GM21737 (cell line): ENCODE results near the gene DRC7.

ENCODE experiments used
- ATAC-seq: cut with Tn5 transposase; IDR thresholded peaks from one replicate; pipeline ENCODE4 v1.9.1; 2021; ENCODE audit warnings: mild to moderate bottlenecking, moderate library complexity; ENCODE audit not compliant: unreplicated experiment

Gene DRC7

GRCh38 chr16:57759541-57760356 is 65.1 kb downstream of the DRC7 start:
- no peak for ATAC-seq

GRCh38 chr16:57760357-57761160 is 66.0 kb downstream of the DRC7 start:
- no peak for ATAC-seq

DNA sequence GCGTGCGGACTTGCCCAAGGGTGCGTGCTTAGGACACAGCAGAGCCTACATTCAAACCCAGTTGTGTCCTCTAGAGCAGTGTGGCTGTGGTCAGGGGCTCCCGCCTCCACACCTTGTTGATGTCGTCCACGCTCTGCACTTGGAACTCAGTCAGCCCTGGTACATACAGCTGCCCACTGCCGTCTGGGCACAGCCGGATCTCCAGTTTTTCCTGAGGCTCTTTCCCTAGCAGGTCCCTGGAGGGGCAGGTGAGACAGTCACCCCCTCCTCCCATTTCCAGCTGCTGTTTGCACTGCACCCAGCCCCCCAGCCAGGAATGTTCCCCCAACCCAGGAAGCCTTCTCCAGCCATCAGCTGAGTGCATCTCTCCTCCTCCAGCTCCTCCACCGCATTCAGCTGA is 66.7 kb downstream of the DRC7 start:
- ATAC-seq, result no peak

- no peak for ATAC-seq
Measured at GRCh38 chr16:57761957-57762356, 67.4 kb downstream of the DRC7 start.

- no peak for ATAC-seq
Measured at GRCh38 chr16:57762365-57763040, 67.9 kb downstream of the DRC7 start.

GRCh38 chr16:57763285-57764005 is 68.8 kb downstream of the DRC7 start:
- no peak for ATAC-seq

DNA sequence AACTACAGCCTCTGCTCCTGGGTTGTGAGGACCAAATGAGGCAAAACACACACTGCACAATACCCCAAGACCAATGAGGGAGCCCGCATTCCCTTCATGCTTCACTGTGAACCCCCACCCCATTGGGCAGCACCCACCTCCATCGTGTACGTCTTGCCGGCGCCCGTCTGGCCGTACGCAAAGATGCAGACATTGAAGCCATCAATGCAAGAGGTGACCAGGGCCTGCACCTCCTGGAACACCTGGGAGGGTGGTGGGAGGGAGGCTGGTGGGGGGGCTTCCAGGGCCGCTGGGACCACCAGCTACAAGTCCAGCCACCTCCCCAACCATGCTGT is 69.4 kb downstream of the DRC7 start:
- no peak for ATAC-seq

DNA sequence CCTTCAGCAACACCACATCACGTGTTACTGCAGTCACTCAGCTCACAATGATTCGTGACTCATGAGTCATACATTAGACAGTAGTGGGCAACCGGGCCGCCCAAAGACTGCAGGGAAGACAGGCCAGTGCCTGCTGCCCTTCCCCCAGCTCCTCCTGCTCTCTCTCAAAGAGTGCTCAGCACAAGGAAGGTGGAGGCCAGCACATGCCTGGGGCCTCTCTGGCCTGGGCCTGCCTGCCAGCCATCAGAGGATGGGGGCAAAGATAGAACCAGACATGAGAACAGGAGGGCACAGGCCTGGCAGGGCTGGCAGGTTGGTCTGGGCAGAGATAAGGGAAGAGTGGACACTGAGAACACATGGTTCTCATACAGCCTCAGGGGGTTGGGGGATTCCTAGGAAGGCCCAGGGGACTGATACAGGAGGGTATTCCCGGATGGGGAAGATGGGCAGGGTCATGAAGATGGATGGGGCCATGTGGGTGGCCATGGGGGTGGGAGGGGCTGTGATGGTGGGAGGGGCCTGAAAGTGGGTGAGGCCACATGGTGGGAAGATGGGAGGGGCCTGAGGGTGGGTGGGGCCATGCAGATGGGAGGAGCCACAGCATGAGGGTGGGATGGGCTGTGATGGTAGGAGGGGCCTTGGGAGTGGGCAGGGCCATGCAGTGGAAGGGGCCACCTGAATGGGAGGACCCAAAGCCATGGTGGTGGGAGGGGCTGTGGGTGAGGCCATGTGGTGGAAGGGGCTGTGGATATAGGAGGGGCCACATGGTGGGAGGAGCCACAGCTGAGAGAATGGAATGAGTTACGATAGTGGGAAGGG is 69.9 kb downstream of the DRC7 start:
- no peak for ATAC-seq

- no peak for ATAC-seq
Measured at GRCh38 chr16:57765160-57765728, 70.6 kb downstream of the DRC7 start.

DNA sequence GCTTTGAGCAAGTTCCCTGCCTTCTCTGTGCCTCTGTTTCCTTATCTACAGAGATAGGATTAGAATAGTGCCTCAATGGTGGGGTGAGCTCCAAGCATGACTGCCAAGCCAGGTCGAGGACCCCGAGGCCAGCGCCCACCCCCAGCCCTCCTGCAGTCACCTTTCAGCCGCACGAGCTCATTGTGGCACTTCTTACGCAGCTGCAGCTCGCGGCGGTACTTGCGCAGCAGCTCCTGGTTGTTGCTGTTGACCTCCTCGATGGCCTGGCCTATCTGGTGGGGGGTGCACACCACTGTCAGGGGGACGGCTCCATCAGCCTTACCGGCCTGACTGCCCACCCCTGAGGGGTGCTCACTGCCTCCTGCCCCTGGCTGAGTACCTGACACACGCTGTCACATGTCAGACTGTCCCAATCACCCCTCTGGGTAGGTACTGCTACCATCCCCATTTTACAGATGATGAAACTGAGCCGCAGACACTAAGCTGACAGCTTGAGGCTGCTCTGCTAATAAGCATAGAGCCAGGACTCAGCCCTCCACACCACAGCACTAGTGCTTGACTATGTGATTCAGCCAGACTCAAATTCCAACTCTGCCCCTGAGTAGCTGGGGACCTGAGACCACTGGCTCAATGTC is 72.2 kb downstream of the DRC7 start:
- no peak for ATAC-seq

GRCh38 chr16:57769541-57770145 is 75.0 kb downstream of the DRC7 start:
- no peak for ATAC-seq

DNA sequence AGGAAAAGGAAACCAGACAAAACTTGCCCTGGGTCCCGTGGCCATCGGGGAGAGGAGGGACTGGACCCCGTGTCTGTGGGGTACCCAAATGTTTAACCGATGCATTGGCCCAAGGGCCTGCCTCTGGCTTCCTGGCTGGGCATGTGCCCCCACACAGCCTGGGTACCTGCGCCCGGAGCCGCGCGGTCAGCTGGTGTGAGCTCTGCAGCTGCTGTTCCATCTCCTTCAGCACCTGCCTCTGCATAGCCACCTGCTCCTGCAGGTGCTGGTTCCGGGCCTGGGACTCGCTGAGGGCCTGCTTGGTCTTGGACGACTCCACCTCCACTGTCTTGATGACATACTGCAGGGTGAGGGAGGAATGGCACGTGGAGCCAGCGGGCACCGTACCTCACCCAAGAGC is 75.8 kb downstream of the DRC7 start:
- no peak for ATAC-seq

DNA sequence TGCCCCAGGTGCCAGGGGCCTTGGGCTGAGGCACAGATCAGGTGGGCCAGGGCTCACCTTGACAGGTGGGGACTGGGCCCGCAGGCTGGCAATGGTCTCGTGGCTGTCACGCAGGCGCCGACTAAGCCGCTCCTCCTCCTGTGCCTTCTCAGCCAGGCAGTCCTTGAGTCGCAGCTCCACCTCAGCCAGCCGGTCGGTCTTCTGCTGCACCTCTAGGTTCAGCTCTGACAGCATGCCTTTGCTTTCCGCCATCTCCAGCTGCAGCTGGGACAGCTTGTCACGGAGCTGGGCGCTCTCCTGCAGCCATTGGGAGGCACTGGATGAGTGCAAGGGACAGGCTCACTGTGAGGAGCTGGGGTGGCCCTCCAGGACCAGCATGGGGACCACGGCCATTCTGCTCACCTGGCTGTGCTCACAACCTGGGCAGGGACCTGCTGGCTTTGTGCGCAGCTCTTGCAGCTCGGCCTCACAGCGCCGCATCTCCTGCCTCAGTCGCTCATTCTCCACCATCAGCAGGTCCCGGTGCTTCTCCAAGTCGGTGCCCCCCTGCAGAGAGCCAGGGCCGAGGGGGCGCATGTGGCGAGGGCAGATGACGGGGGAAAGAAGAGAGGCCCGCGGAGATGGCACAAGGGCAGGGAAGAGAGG is 76.7 kb downstream of the DRC7 start:
- no peak for ATAC-seq

- no peak for ATAC-seq
Measured at GRCh38 chr16:57773019-57773418, 78.4 kb downstream of the DRC7 start.

- ATAC-seq, result no peak
Measured at GRCh38 chr16:57773655-57774295, 79.2 kb downstream of the DRC7 start.

DNA sequence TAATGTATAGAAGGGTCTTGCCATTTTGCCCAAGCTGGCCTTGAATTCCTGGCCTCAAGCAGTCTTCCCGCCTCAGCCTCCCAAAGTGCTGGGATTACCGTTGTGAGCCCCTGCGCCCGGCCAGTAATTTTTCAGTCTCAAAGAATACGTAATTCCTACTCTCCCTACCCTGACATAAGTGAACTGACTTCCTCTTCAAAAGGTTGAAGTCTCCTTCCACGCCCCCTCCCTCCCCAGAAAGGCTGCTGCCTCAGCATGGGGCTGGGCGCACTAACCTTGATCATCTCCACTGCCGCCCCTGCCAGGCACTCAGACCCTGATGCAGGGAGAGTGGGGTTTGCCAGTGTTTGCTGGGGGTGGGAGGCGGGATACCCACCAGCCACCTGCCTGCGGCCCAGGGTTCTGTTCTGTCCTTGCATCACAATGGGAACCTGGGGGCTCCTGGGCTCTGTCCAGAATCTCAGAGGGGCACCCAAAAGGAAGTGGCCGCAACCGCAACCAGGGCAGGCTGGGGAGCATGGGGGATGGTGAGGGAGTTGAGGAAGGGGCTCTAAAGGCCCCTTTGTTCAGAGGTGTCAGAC is 80.2 kb downstream of the DRC7 start:
- no peak for ATAC-seq

DNA sequence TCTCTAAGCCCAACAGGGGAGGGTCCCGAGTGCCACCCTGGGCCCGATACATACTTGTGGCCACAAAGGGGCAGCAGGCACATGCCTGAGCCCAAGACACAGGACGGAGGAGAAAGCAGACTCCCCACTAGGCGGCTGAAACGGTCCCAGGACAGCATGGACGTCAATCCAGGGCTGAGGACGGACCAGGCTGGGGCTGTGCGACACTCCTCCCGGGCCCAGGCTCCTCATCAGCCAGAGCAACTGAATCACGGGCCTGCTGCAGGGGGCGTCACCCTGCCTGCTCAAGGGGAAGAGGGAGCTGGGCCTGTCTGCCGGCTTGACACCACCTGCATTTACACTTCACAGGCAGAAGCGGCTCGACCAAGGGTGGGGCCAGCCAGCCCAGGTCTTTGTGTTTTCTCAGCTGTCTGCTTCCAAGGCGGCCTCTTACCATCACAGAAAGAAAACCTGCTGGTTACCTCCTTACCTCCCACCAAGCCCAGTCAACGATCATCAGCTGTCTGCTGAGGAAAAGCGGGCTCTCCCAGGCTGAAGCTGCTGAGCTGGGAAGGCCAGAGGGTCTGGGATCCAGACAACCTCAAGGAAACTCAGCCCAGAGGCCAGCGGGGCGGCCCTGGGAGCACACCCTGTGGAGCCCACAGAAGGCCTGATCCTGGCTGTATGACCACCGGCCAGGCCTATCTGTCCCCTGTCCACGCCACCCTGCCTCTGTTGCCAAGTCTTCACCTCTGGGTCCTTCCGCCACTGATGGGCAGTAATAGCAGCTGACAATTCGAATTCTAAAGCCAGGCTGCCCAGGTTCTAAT is 81.3 kb downstream of the DRC7 start:
- ATAC-seq, result no peak
